Mesenteric fat pad (tissue), 1 donor: ENCODE data around the gene MX1. TPM values are rescaled to one million over a fixed set of nuclear protein-coding genes. Genes with fewer than 3 reads are reported as not detected.

Experiments used
- total RNA-seq: library from RNA; stranded (reverse); fragmentation: NEBNext Ultra II Directional; extraction: Animal tissue kit (Norgen Biotek cat#: 25700); gene quantifications from one replicate; pipeline ENCODE4 v1.2.1, GENCODE V29; 2021
- donor health status: DM: yes; HTN: yes; CAD: no.

Gene MX1
- total RNA-seq, 1 donor from 2014 or later = 60.3 TPM

Other genes starting within 250 kb of the MX1 start
- gene FAM3B, start 109.4 kb upstream of the MX1 start, total RNA-seq = 0.90 TPM
- 39.9 TPM for gene MX2, start 64.2 kb upstream of the MX1 start, total RNA-seq
- 0.61 TPM for gene TMPRSS2, start 81.9 kb downstream of the MX1 start, total RNA-seq